ENCODE measurements around the gene MFSD6. TPM values are rescaled to one million over a fixed set of nuclear protein-coding genes. Genes with fewer than 3 reads are reported as not detected.

MFSD6 gene
- polyA plus RNA-seq, 3 donors: 8.8 to 15.7 (median 12.9) TPM

DNA sequence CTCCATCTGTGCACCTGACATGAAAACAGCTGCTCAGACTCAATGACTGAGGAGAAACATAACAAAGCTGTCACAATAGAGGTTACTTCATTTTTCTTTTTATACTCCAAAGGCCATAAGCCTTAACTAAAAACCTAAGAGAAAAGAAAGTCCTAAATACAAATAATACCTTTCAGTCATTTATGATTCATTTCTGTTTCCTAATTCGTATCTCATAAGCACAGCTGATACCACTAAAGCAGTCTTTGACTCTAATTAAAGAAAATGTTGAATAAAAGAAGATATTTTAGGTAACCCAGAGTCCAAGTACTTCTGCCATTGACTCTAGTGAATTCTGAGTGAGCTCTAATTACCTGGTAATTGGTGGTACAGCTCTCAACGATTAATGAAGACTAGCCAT lies 105.7 kb downstream of the MFSD6 start:
- Histone ChIP-seq H3K27me3 (ENCODE audit: control insufficient read depth in 2 of 2, insufficient read depth in 2 of 2, low read length in 2 of 2) (no peaks in the 10 kb centered on the region), H3K9ac (ENCODE audit: insufficient read depth, low read length, poor library complexity, severe bottlenecking) (no peak overlapping the region), H3K27ac (ENCODE audit: low read depth in 1 of 2, low read length in 2 of 2) (no peak overlapping the region), H3K36me3 (replicated peaks in 1 of 2; ENCODE audit: control insufficient read depth in 1 of 2, insufficient read depth in 2 of 2, low read length in 2 of 2) (peaks cover 0 to 13% of the 10 kb centered on the region in 2 donors), H3K9me3 (replicated peaks in 1 of 2; ENCODE audit: control insufficient read depth in 1 of 2, insufficient read depth in 1 of 2, low read length in 2 of 2) (no peaks in the 10 kb centered on the region), H3K4me1 (ENCODE audit: control insufficient read depth in 1 of 2, insufficient read depth in 2 of 2, low read length in 2 of 2) (peaks cover 3 to 5% of the 10 kb centered on the region in 2 donors), H3K4me3 (replicated peaks in 1 of 3; ENCODE audit: low read depth in 2 of 3, low read length in 3 of 3) (no peak overlapping the region), H2AFZ (ENCODE audit: insufficient read depth, low read depth, low read length, poor library complexity, severe bottlenecking) (no peak overlapping the region), H3K79me2 (ENCODE audit: insufficient read depth, low read length) (no peaks in the 10 kb centered on the region), H3K4me2 (replicated peaks; ENCODE audit: extremely low read depth, low read length, poor library complexity, severe bottlenecking) (no peak overlapping the region), H4K20me1 (ENCODE audit: insufficient read depth, low read length) (no peaks in the 10 kb centered on the region)
- no CpG with 5 or more reads among the region's 2 CpGs for WGBS (ENCODE audit: insufficient coverage)
- H3K9me3 Mint-ChIP-seq: no peaks in the 10 kb centered on the region
- peaks cover 0 to 2% (median 0%) of the 10 kb centered on the region in 3 donors for H3K27me3 Mint-ChIP-seq (ENCODE audit: low read depth in 3 of 3)
- no peak overlapping the region for H3K27ac Mint-ChIP-seq
- H3K4me1 Mint-ChIP-seq: peaks cover 7% of the 10 kb centered on the region
- peaks cover 26 to 31% of the 10 kb centered on the region in 2 donors for H3K36me3 Mint-ChIP-seq
- no peak overlapping the region for H3K4me3 Mint-ChIP-seq
- TF ChIP-seq, protein P1, sequence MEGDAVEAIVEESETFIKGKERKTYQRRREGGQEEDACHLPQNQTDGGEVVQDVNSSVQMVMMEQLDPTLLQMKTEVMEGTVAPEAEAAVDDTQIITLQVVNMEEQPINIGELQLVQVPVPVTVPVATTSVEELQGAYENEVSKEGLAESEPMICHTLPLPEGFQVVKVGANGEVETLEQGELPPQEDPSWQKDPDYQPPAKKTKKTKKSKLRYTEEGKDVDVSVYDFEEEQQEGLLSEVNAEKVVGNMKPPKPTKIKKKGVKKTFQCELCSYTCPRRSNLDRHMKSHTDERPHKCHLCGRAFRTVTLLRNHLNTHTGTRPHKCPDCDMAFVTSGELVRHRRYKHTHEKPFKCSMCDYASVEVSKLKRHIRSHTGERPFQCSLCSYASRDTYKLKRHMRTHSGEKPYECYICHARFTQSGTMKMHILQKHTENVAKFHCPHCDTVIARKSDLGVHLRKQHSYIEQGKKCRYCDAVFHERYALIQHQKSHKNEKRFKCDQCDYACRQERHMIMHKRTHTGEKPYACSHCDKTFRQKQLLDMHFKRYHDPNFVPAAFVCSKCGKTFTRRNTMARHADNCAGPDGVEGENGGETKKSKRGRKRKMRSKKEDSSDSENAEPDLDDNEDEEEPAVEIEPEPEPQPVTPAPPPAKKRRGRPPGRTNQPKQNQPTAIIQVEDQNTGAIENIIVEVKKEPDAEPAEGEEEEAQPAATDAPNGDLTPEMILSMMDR (IDR thresholded peaks at IDR 0.05): no peak
- DNase-seq: no peak
- intact Hi-C loops (cut with micrococcal nuclease): no loop called here

DNA sequence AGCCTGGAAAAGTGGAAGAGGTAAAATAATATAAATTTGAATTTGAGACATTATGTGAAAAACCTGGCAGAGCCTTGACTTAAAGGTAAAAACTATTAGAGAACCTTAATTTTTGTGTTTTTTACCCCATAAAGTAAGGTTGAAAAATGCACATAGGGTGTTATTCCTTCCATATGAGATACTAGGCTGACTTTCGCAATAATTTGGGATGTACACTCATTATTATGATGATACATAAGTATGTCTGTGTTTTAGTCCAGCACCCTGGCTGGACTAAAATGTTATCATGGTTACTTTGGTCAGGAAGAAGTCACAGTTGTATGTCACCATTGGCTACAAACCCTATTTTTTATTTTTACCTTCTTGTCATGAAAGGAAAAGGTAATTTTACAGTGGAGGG lies 106.5 kb downstream of the MFSD6 start:
- intact Hi-C loops (cut with micrococcal nuclease): no loop called here
- Histone ChIP-seq H3K9ac (ENCODE audit: insufficient read depth, low read length, poor library complexity, severe bottlenecking) (no peak overlapping the region), H3K4me3 (replicated peaks in 1 of 3; ENCODE audit: low read depth in 2 of 3, low read length in 3 of 3) (no peak overlapping the region), H3K36me3 (replicated peaks in 1 of 2; ENCODE audit: control insufficient read depth in 1 of 2, insufficient read depth in 2 of 2, low read length in 2 of 2) (peaks cover 0 to 8% of the 10 kb centered on the region in 2 donors), H3K4me2 (replicated peaks; ENCODE audit: extremely low read depth, low read length, poor library complexity, severe bottlenecking) (no peak overlapping the region), H3K4me1 (ENCODE audit: control insufficient read depth in 1 of 2, insufficient read depth in 2 of 2, low read length in 2 of 2) (peaks cover 3 to 5% of the 10 kb centered on the region in 2 donors), H3K27ac (ENCODE audit: low read depth in 1 of 2, low read length in 2 of 2) (no peak overlapping the region), H4K20me1 (ENCODE audit: insufficient read depth, low read length) (no peaks in the 10 kb centered on the region), H3K79me2 (ENCODE audit: insufficient read depth, low read length) (no peaks in the 10 kb centered on the region), H3K9me3 (replicated peaks in 1 of 2; ENCODE audit: control insufficient read depth in 1 of 2, insufficient read depth in 1 of 2, low read length in 2 of 2) (no peaks in the 10 kb centered on the region), H2AFZ (ENCODE audit: insufficient read depth, low read depth, low read length, poor library complexity, severe bottlenecking) (no peak overlapping the region), H3K27me3 (ENCODE audit: control insufficient read depth in 2 of 2, insufficient read depth in 2 of 2, low read length in 2 of 2) (no peaks in the 10 kb centered on the region)
- DNase-seq: no peak
- Mint-ChIP-seq H3K36me3 (peaks cover 19 to 28% of the 10 kb centered on the region in 2 donors), H3K27me3 (ENCODE audit: low read depth in 3 of 3) (peaks cover 0 to 2% (median 0%) of the 10 kb centered on the region in 3 donors), H3K4me1 (peaks cover 7% of the 10 kb centered on the region), H3K27ac (no peak overlapping the region), H3K9me3 (peaks cover 0 to 2% (median 0%) of the 10 kb centered on the region in 7 donors), H3K4me3 (no peak overlapping the region)
- TF ChIP-seq, protein P1 (IDR thresholded peaks at IDR 0.05): no peak
- WGBS (ENCODE audit: insufficient coverage): no CpG with 5 or more reads among the region's 1 CpG
